Smooth muscle cell (in vitro differentiated cells): ENCODE measurements around the gene ENO3. TPM values are rescaled to one million over a fixed set of nuclear protein-coding genes. Genes with fewer than 3 reads are reported as not detected.
A peak's percentile ranks its signal among the peaks of the same experiment; 100 is the strongest.

Source experiments
- DNase-seq: peaks from one replicate; lab custom pipeline; 2025; ENCODE audit not compliant: unreplicated experiment; lab: John Stamatoyannopoulos, UW
- H2AFZ ChIP-seq: fragments of 200-600 bp; sonication (generic); 2 replicates; pipeline ENCODE4 v1.6.0; 2016; ENCODE audit warnings: antibody characterized with exemption, low read depth, mild to moderate bottlenecking
- H3F3A ChIP-seq: fragments of 200-600 bp; sonication (generic); 2 replicates; pipeline ENCODE4 v1.6.0; 2017; ENCODE audit warnings: antibody characterized with exemption, low read depth
- H3K27ac ChIP-seq: fragments of 200-600 bp; sonication (generic); 2 replicates; pipeline ENCODE4 v1.5.1; 2016; ENCODE audit warnings: low read depth, mild to moderate bottlenecking
- H3K27me3 ChIP-seq: fragments of 200-600 bp; sonication (generic); 2 replicates; pipeline ENCODE4 v1.6.1; 2016; ENCODE audit warnings: low read depth, mild to moderate bottlenecking
- H3K36me3 ChIP-seq: fragments of 200-600 bp; sonication (generic); 2 replicates; pipeline ENCODE4 v1.5.1; 2016; ENCODE audit warnings: low read depth
- H3K4me1 ChIP-seq: fragments of 200-600 bp; sonication (generic); 2 replicates; pipeline ENCODE4 v1.5.1; 2016; ENCODE audit warnings: low read depth
- H3K4me2 ChIP-seq: fragments of 200-600 bp; sonication (generic); 2 replicates; pipeline ENCODE4 v1.6.0; 2016; ENCODE audit warnings: mild to moderate bottlenecking
- H3K4me3 ChIP-seq: fragments of 200-600 bp; sonication (generic); 2 replicates; pipeline ENCODE4 v1.5.1; 2016; ENCODE audit warnings: mild to moderate bottlenecking
- H3K79me2 ChIP-seq: fragments of 200-600 bp; sonication (generic); 2 replicates; pipeline ENCODE4 v1.6.0; 2016; ENCODE audit warnings: low read depth, mild to moderate bottlenecking
- H3K9ac ChIP-seq: fragments of 200-600 bp; sonication (generic); 2 replicates; pipeline ENCODE4 v1.6.0; 2016; ENCODE audit warnings: low read depth
- H3K9me3 ChIP-seq: fragments of 200-600 bp; sonication (generic); replicated peaks from 2 replicates; pipeline ENCODE4 v1.5.1; 2016; ENCODE audit warnings: low read depth
- H4K20me1 ChIP-seq: fragments of 200-600 bp; sonication (generic); 2 replicates; pipeline ENCODE4 v1.6.0; 2016; ENCODE audit warnings: low read depth
- CTCF ChIP-seq: fragments of 200-600 bp; sonication (generic); IDR thresholded peaks from 2 replicates; pipeline ENCODE4 v1.5.1; 2017; ENCODE audit warnings: borderline replicate concordance, mild to moderate bottlenecking, antibody characterized with exemption; ENCODE audit not compliant: insufficient read depth, poor library complexity, severe bottlenecking
- WGBS: methylation state at CpG from one replicate; pipeline ENCODE4 v1.1.7; 2016; ENCODE audit warnings: low lambda C conversion rate; 5-methylcytosine and 5-hydroxymethylcytosine counted together
- polyA plus RNA-seq: library from polyadenylated mRNA; unstranded; fragments of >200 nt; fragmentation: Nextera tagmentation; extraction: Ambion mirVana; gene quantifications from 2 replicates; pipeline ENCODE4 v1.2.1, GENCODE V29; 2016
- total RNA-seq: library from RNA; depleted of rRNA; stranded (reverse); fragments of >200 nt; gene quantifications from 2 replicates; pipeline ENCODE4 v1.2.3, GENCODE V29; 2014

ENO3 gene
- total and polyA plus RNA-seq, 2 experiments from 2014 or later: 5.9 to 14.5 TPM

GRCh38 chr17:4932756-4933155, 18.2 kb upstream of the ENO3 start:
- Histone ChIP-seq H3K27ac (no peak overlapping the region), H3K36me3 (no peaks in the 10 kb centered on the region), H2AFZ (no peak overlapping the region), H3F3A (no peaks in the 10 kb centered on the region), H3K4me2 (no peak overlapping the region), H3K4me1 (no peaks in the 10 kb centered on the region), H3K79me2 (no peaks in the 10 kb centered on the region), H3K9me3 (no peaks in the 10 kb centered on the region), H3K4me3 (no peak overlapping the region), H3K27me3 (no peaks in the 10 kb centered on the region), H3K9ac (no peak overlapping the region), H4K20me1 (no peaks in the 10 kb centered on the region)
- TF ChIP-seq CTCF: no peak
- 88% methylated on average over 12 of the region's 12 CpGs for WGBS
- no peak for DNase-seq

- no peak for DNase-seq
- peaks cover under 1% of the 10 kb centered on the region for H3K4me1 ChIP-seq
- no peaks in the 10 kb centered on the region for H3K36me3 ChIP-seq
- no peaks in the 10 kb centered on the region for H3K9me3 ChIP-seq
- no peaks in the 10 kb centered on the region for H3F3A ChIP-seq
- TF ChIP-seq CTCF: no peak
- peaks cover 6% of the 10 kb centered on the region for H3K79me2 ChIP-seq
- no peak overlapping the region for H3K9ac ChIP-seq
- H3K27me3 ChIP-seq: no peaks in the 10 kb centered on the region
- WGBS: 97% methylated on average over 6 of the region's 16 CpGs
- no peak overlapping the region for H2AFZ ChIP-seq
- H4K20me1 ChIP-seq: no peaks in the 10 kb centered on the region
- H3K4me3 ChIP-seq: no peak overlapping the region
- H3K4me2 ChIP-seq: peak overlapping the region; percentile 61
- H3K27ac ChIP-seq: no peak overlapping the region
These were observed 17.3 kb upstream of the ENO3 start for GRCh38 chr17:4933646-4934045.

- Histone ChIP-seq H3K9ac (no peak overlapping the region), H3K4me2 (peak overlapping the region; percentile 61)
These were observed 16.5 kb upstream of the ENO3 start for GRCh38 chr17:4934173-4934979.

More at GRCh38 chr17:4934173-4934979, 16.5 kb upstream of the ENO3 start:
- Histone ChIP-seq H2AFZ (no peak overlapping the region), H3K9me3 (no peaks in the 10 kb centered on the region), H3K79me2 (peaks cover 11% of the 10 kb centered on the region), H4K20me1 (no peaks in the 10 kb centered on the region), H3K4me1 (peaks cover 5% of the 10 kb centered on the region), H3F3A (no peaks in the 10 kb centered on the region), H3K27ac (no peak overlapping the region), H3K27me3 (no peaks in the 10 kb centered on the region), H3K36me3 (no peaks in the 10 kb centered on the region), H3K4me3 (no peak overlapping the region)
- TF ChIP-seq CTCF: peak; percentile 11
- no peak for DNase-seq
- 57% methylated on average over 14 of the region's 14 CpGs for WGBS
